H1 (cell line): ENCODE data around the gene LOXHD1. TPM values are rescaled to one million over a fixed set of nuclear protein-coding genes. Genes with fewer than 3 reads are reported as not detected.

Source experiments
- CTCF ChIA-PET: fragments of 300-600 bp; sonication (Branson Sonifier 250); formaldehyde crosslinking; loops from one replicate; lab custom pipeline; 2021; ENCODE audit not compliant: partially characterized antibody; lab: Charles Lee
- POLR2A ChIA-PET: fragments of 300-600 bp; sonication (Branson Sonifier 250); formaldehyde crosslinking; loops from one replicate; lab custom pipeline; 2021; ENCODE audit warnings: inconsistent platforms; ENCODE audit not compliant: partially characterized antibody; lab: Charles Lee
- DNase-seq, 2 experiments: peaks; one replicate each; pipeline versions ENCODE4 v3.0.0 to v3.0.0-alpha.2; 2010 to 2022; ENCODE audit warnings: low spot score in 2 of 2, low read depth in 1 of 2, mixed read lengths in 1 of 2
- FAIRE-seq: peaks from 2 replicates; lab custom pipeline; 2011; peaks lifted over from hg19 to GRCh38; lab: Jason Lieb, UNC
- H2AFZ ChIP-seq: 2 replicates; pipeline ENCODE4 v1.8.1; 2012; ENCODE audit warnings: low read length, inconsistent platforms
- H2AK5ac ChIP-seq: 2 replicates; pipeline ENCODE4 v1.6.1; 2013; ENCODE audit warnings: low read depth, low read length
- H2BK120ac ChIP-seq: replicated peaks from 2 replicates; pipeline ENCODE3; 2013; ENCODE audit warnings: low read depth, low read length, inconsistent platforms
- H2BK12ac ChIP-seq: 2 replicates; pipeline ENCODE4 v1.6.1; 2013; ENCODE audit warnings: low read depth, low read length
- H2BK15ac ChIP-seq: 2 replicates; pipeline ENCODE4 v1.6.1; 2013; ENCODE audit warnings: low read length
- H2BK20ac ChIP-seq: 2 replicates; pipeline ENCODE4 v1.6.1; 2013; ENCODE audit warnings: low read length
- H2BK5ac ChIP-seq: 2 replicates; pipeline ENCODE4 v1.6.1; 2013; ENCODE audit warnings: low read depth, low read length
- H3K14ac ChIP-seq: 2 replicates; pipeline ENCODE4 v1.6.1; 2013; ENCODE audit warnings: inconsistent platforms; ENCODE audit not compliant: insufficient read length
- H3K18ac ChIP-seq: 2 replicates; pipeline ENCODE4 v1.6.1; 2013; ENCODE audit warnings: low read length; ENCODE audit errors: extremely low read depth
- H3K23ac ChIP-seq: 2 replicates; pipeline ENCODE4 v1.6.1; 2013; ENCODE audit warnings: inconsistent platforms; ENCODE audit not compliant: insufficient read length
- H3K23me2 ChIP-seq: 2 replicates; pipeline ENCODE4 v1.6.1; 2013; ENCODE audit warnings: low read depth, low read length
- H3K27ac ChIP-seq: 2 replicates; pipeline ENCODE4 v1.6.1; 2011; ENCODE audit warnings: low read depth, low read length, inconsistent platforms
- H3K27me3 ChIP-seq, 4 experiments: replicated peaks in 1 of 4; 1 replicate in 1 of 4; 2 replicates in 3 of 4; pipeline versions ENCODE4 v1.6.1 to v1.8.1; 2011 to 2013; ENCODE audit warnings: low read length in 3 of 4, mild to moderate bottlenecking in 3 of 4, inconsistent platforms in 2 of 4, mixed read lengths in 2 of 4, moderate library complexity in 1 of 4; ENCODE audit not compliant: control insufficient read depth in 3 of 4, insufficient read depth in 3 of 4; ENCODE audit errors: extremely low read depth in 1 of 4
- H3K36me3 ChIP-seq, 4 experiments: 2 replicates each; pipeline versions ENCODE4 v1.6.1 to v1.8.1; 2011 to 2013; ENCODE audit warnings: mild to moderate bottlenecking in 4 of 4, low read length in 3 of 4, moderate library complexity in 2 of 4, control low read depth in 1 of 4, inconsistent platforms in 1 of 4; ENCODE audit not compliant: insufficient read depth in 4 of 4, control insufficient read depth in 2 of 4
- H3K4ac ChIP-seq: replicated peaks from 2 replicates; pipeline ENCODE3; 2013; ENCODE audit warnings: low read length, low read depth, mixed read lengths, inconsistent platforms; ENCODE audit not compliant: insufficient read length
- H3K4me1 ChIP-seq, 4 experiments: replicated peaks in 1 of 4; 1 replicate in 1 of 4; 2 replicates in 3 of 4; pipeline versions ENCODE4 v1.6.1 to v1.8.1; 2011 to 2013; ENCODE audit warnings: low read length in 3 of 4, inconsistent platforms in 2 of 4, mixed read lengths in 1 of 4; ENCODE audit not compliant: insufficient read depth in 4 of 4, control insufficient read depth in 3 of 4
- H3K4me2 ChIP-seq, 2 experiments: 2 replicates each; pipeline versions ENCODE4 v1.6.1 to v1.8.1; 2011 to 2013; ENCODE audit warnings: low read depth in 2 of 2, low read length in 2 of 2, control low read depth in 1 of 2, inconsistent platforms in 1 of 2, mild to moderate bottlenecking in 1 of 2; ENCODE audit not compliant: insufficient read depth in 1 of 2
- H3K4me3 ChIP-seq, 4 experiments: fragments of 200-600, 300-600 bp in 1 of 4; sonication (generic), shearing (Covaris generic), sonication (Bioruptor Twin) in 1 of 4; 2 replicates each; pipeline versions ENCODE4 v1.5.1 to v1.8.1; 2011 to 2016; ENCODE audit warnings: low read length in 4 of 4, low read depth in 3 of 4, control low read depth in 2 of 4, inconsistent platforms in 2 of 4, mild to moderate bottlenecking in 2 of 4, mixed read lengths in 1 of 4, moderate library complexity in 1 of 4; ENCODE audit not compliant: insufficient read depth in 2 of 4; ENCODE audit errors: extremely low read depth in 1 of 4
- H3K56ac ChIP-seq: replicated peaks from 2 replicates; pipeline ENCODE3; 2013; ENCODE audit warnings: low read depth, mild to moderate bottlenecking, mixed read lengths, low read length, inconsistent platforms; ENCODE audit not compliant: insufficient read length
- H3K79me1 ChIP-seq: 2 replicates; pipeline ENCODE4 v1.6.1; 2013; ENCODE audit warnings: low read depth, low read length, control low read depth
- H3K79me2 ChIP-seq, 2 experiments: 2 replicates each; pipeline versions ENCODE4 v1.6.1 to v1.8.1; 2012 to 2013; ENCODE audit warnings: low read length in 2 of 2, mild to moderate bottlenecking in 2 of 2, inconsistent platforms in 1 of 2; ENCODE audit not compliant: insufficient read depth in 2 of 2, control insufficient read depth in 1 of 2
- H3K9ac ChIP-seq, 4 experiments: replicated peaks in 1 of 4; 1 replicate in 1 of 4; 2 replicates in 3 of 4; pipeline versions ENCODE4 v1.6.1 to v1.8.1; 2011 to 2013; ENCODE audit warnings: low read depth in 3 of 4, low read length in 3 of 4, control low read depth in 2 of 4, mild to moderate bottlenecking in 2 of 4, moderate library complexity in 2 of 4, inconsistent platforms in 1 of 4; ENCODE audit errors: extremely low read depth in 1 of 4
- H3K9me3 ChIP-seq, 2 experiments: 2 replicates each; pipeline versions ENCODE4 v1.6.1 to v1.8.1; 2012 to 2013; ENCODE audit warnings: mild to moderate bottlenecking in 2 of 2, moderate library complexity in 2 of 2, control low read depth in 1 of 2, inconsistent platforms in 1 of 2, low read depth in 1 of 2, low read length in 1 of 2, mixed read lengths in 1 of 2; ENCODE audit not compliant: insufficient read depth in 2 of 2
- H4K20me1 ChIP-seq, 2 experiments: replicated peaks in 1 of 2; 2 replicates each; pipeline versions ENCODE3 to v1.8.1; 2011 to 2013; ENCODE audit warnings: inconsistent platforms in 2 of 2, low read length in 2 of 2, mild to moderate bottlenecking in 1 of 2; ENCODE audit not compliant: insufficient read depth in 2 of 2, control insufficient read depth in 1 of 2
- H4K5ac ChIP-seq: 2 replicates; pipeline ENCODE4 v1.6.1; 2013; ENCODE audit warnings: low read length, low read depth, mixed read lengths, inconsistent platforms; ENCODE audit not compliant: insufficient read length
- H4K8ac ChIP-seq: 2 replicates; pipeline ENCODE4 v1.8.0; 2013; ENCODE audit warnings: mild to moderate bottlenecking, moderate library complexity, low read length, inconsistent platforms; ENCODE audit not compliant: insufficient read depth; ENCODE audit errors: extremely low read depth
- H4K91ac ChIP-seq: replicated peaks from 2 replicates; pipeline ENCODE3; 2013; ENCODE audit warnings: low read length, mixed read lengths, inconsistent platforms; ENCODE audit not compliant: insufficient read length
- ATF3 ChIP-seq: IDR thresholded peaks from 2 replicates; pipeline ENCODE4 v1.6.1; 2011; ENCODE audit warnings: low read depth, mild to moderate bottlenecking, low read length; ENCODE audit not compliant: insufficient read depth
- FOSL1 ChIP-seq: IDR thresholded peaks from 2 replicates; pipeline ENCODE4 v1.6.1; 2011; ENCODE audit warnings: mild to moderate bottlenecking, low read depth, low read length, moderate library complexity; ENCODE audit not compliant: insufficient read depth
- HDAC6 ChIP-seq: IDR thresholded peaks from one replicate; pipeline ENCODE4 v1.7.1; 2012; ENCODE audit warnings: low read depth, mild to moderate bottlenecking, inconsistent platforms, low read length, moderate library complexity
- KDM1A ChIP-seq: fragments of 200-600, 300-600 bp; sonication (generic); IDR thresholded peaks from 2 replicates; pipeline ENCODE4 v1.7.1; 2016; ENCODE audit warnings: mild to moderate bottlenecking, low read length, borderline replicate concordance
- KDM4A ChIP-seq: IDR thresholded peaks from one replicate; pipeline ENCODE4 v1.7.1; 2012; ENCODE audit warnings: low read depth, mild to moderate bottlenecking, moderate library complexity, low read length, inconsistent platforms; ENCODE audit not compliant: severe bottlenecking
- MAX ChIP-seq: IDR thresholded peaks from 2 replicates; pipeline ENCODE4 v1.6.1; 2012; ENCODE audit warnings: inconsistent platforms
- NANOG ChIP-seq: IDR thresholded peaks from 2 replicates; pipeline ENCODE4 v1.6.1; 2011; ENCODE audit warnings: low read length, low read depth, mild to moderate bottlenecking, inconsistent platforms; ENCODE audit not compliant: insufficient read depth, poor library complexity, severe bottlenecking
- RAD21 ChIP-seq, 2 experiments: IDR thresholded peaks in 1 of 2; conservative IDR thresholded peaks in 1 of 2; 2 replicates each; pipeline ENCODE4 v1.6.1; 2011; ENCODE audit warnings: low read depth in 2 of 2, low read length in 2 of 2, improper control_type of control experiment in 1 of 2, inconsistent platforms in 1 of 2, mild to moderate bottlenecking in 1 of 2, moderate library complexity in 1 of 2
- RFX5 ChIP-seq: IDR thresholded peaks from 2 replicates; pipeline ENCODE4 v1.6.1; 2011; ENCODE audit warnings: low read depth, low read length, improper control_type of control experiment, borderline replicate concordance
- TBP ChIP-seq: IDR thresholded peaks from 2 replicates; pipeline ENCODE4 v1.6.1; 2011; ENCODE audit warnings: low read depth, low read length, improper control_type of control experiment
- TCF12 ChIP-seq: IDR thresholded peaks from 2 replicates; pipeline ENCODE4 v1.6.1; 2011; ENCODE audit warnings: low read depth, mild to moderate bottlenecking, low read length
- ZNF274 ChIP-seq: IDR thresholded peaks from 2 replicates; pipeline ENCODE4 v1.7.0; 2012; ENCODE audit warnings: low read length, borderline replicate concordance; ENCODE audit errors: extremely low read depth
- WGBS, 2 experiments: shearing (Covaris generic) in 1 of 2; methylation state at CpG; one replicate each; pipeline versions ENCODE4 v1.1.6 to v1.1.7; 2013 to 2015; ENCODE audit warnings: low lambda C conversion rate in 2 of 2, mixed read lengths in 2 of 2, inconsistent platforms in 1 of 2, low coverage in 1 of 2, missing lambda C conversion rate in 1 of 2; ENCODE audit not compliant: insufficient replicate concordance in 2 of 2, insufficient coverage in 1 of 2, insufficient read length in 1 of 2; ENCODE audit errors: extremely low coverage in 1 of 2, missing lambda C conversion rate in 1 of 2; 5-methylcytosine and 5-hydroxymethylcytosine counted together
- polyA plus RNA-seq, 7 experiments: library from polyadenylated mRNA; depleted of rRNA in 3 of 7; stranded (reverse) in 5 of 7; unstranded in 2 of 7; fragments of >200 nt in 5 of 7; fragments of 200-250 nt in 2 of 7; gene quantifications; 1 replicate in 5 of 7; 2 replicates in 1 of 7; 4 replicates in 1 of 7; pipeline versions ENCODE4 v1.2.1 to v1.2.3, GENCODE V29; 2011 to 2013; ENCODE audit warnings: missing spikeins in 2 of 7, mixed read lengths in 2 of 7
- total RNA-seq: library from RNA; stranded (reverse); fragmentation: NEBNext Ultra II Directional; extraction: Animal tissue kit (Norgen Biotek cat#: 25700); gene quantifications from 2 replicates; pipeline ENCODE4 v1.2.1, GENCODE V29; 2021

The LOXHD1 gene
- total and polyA plus RNA-seq, 2 of the 8 experiments (the other 6 are each of a cell fraction or from before 2014, with no cell fraction given): 0.02 TPM; not detected in 1

GRCh38 chr18:46562674-46563192 lies 94.3 kb downstream of the LOXHD1 start:
- H3K23me2 ChIP-seq: no peaks in the 10 kb centered on the region
- POLR2A ChIA-PET: interaction anchor here (0.9 to 1.3 kb wide), 2 partner anchors 9 to 95 kb away, joined by 3 to 4 read pairs; partner anchors contain the start of gene LOXHD1
- H3K9ac ChIP-seq: no peak overlapping the region
- H3K4me1 ChIP-seq: peaks cover 2 to 7% (median 5%) of the 10 kb centered on the region in 4 experiments; a peak in 6 of 7 replicates
- H3K27me3 ChIP-seq: no peaks in the 10 kb centered on the region
- no peak overlapping the region for H3K4ac ChIP-seq
- no peak overlapping the region for H2BK12ac ChIP-seq
- DNase-seq (no peak), FAIRE-seq (no peak)
- H4K5ac ChIP-seq: no peak overlapping the region
- no peak overlapping the region for H3K4me2 ChIP-seq
- no peak overlapping the region for H3K56ac ChIP-seq
- H3K36me3 ChIP-seq: no peaks in the 10 kb centered on the region
- H2BK15ac ChIP-seq: no peak overlapping the region
- H3K23ac ChIP-seq: no peak overlapping the region
- no peak overlapping the region for H4K8ac ChIP-seq
- no peak overlapping the region for H3K27ac ChIP-seq
- no peak overlapping the region for H3K18ac ChIP-seq
- WGBS, 2 experiments: 83% methylated on average over 11 of the region's 12 CpGs; no CpG with 5 or more reads in 1 of the 2 experiments
- H3K79me2 ChIP-seq: no peaks in the 10 kb centered on the region
- H2BK20ac ChIP-seq: 0 out of 2 replicates have a peak overlapping the region, but pooled peaks have one; percentile 15
- no peak overlapping the region for H2AK5ac ChIP-seq
- H4K20me1 ChIP-seq: no peaks in the 10 kb centered on the region
- CTCF ChIA-PET: interaction anchor here (0.6 to 6.6 kb wide), 10 partner anchors 8 to 338 kb away, joined by 3 to 32 read pairs (median 4); no protein-coding TSS in a partner anchor
- no peaks in the 10 kb centered on the region for H3K9me3 ChIP-seq
- H3K79me1 ChIP-seq: no peaks in the 10 kb centered on the region
- no peak overlapping the region for H3K4me3 ChIP-seq
- H3K14ac ChIP-seq: no peak overlapping the region
- TF ChIP-seq ZNF274 (no peak), NANOG (no peak), FOSL1 (no peak), TCF12 (no peak), KDM1A (no peak; the same call in 1 of the 2 replicates), ATF3 (no peak), TBP (no peak), HDAC6 (no peak), KDM4A (no peak), MAX (no peak), RAD21 (IDR thresholded peaks at IDR 0.05 in 1 of 2, conservative IDR thresholded peaks at IDR 0.05 in 1 of 2; ENCODE audit: low read depth in 2 of 2, low read length in 2 of 2) (no peak), RFX5 (no peak)
- H2AFZ ChIP-seq: peak overlapping the region; percentile 45; the same call in 1 of the 2 replicates
- no peak overlapping the region for H2BK120ac ChIP-seq
- H4K91ac ChIP-seq: no peak overlapping the region
- H2BK5ac ChIP-seq: no peak overlapping the region
